GM12872 (cell line): ENCODE measurements around the gene GAK.

Experiments
- CTCF ChIP-seq: IDR thresholded peaks from 3 replicates; pipeline ENCODE4 v1.5.1; 2011; ENCODE audit warnings: low read depth, mild to moderate bottlenecking, low read length, moderate library complexity; ENCODE audit not compliant: insufficient read depth

GAK gene

GRCh38 chr4:821181-821591 lies 110.9 kb downstream of the GAK start:
- no peak for TF ChIP-seq CTCF

DNA sequence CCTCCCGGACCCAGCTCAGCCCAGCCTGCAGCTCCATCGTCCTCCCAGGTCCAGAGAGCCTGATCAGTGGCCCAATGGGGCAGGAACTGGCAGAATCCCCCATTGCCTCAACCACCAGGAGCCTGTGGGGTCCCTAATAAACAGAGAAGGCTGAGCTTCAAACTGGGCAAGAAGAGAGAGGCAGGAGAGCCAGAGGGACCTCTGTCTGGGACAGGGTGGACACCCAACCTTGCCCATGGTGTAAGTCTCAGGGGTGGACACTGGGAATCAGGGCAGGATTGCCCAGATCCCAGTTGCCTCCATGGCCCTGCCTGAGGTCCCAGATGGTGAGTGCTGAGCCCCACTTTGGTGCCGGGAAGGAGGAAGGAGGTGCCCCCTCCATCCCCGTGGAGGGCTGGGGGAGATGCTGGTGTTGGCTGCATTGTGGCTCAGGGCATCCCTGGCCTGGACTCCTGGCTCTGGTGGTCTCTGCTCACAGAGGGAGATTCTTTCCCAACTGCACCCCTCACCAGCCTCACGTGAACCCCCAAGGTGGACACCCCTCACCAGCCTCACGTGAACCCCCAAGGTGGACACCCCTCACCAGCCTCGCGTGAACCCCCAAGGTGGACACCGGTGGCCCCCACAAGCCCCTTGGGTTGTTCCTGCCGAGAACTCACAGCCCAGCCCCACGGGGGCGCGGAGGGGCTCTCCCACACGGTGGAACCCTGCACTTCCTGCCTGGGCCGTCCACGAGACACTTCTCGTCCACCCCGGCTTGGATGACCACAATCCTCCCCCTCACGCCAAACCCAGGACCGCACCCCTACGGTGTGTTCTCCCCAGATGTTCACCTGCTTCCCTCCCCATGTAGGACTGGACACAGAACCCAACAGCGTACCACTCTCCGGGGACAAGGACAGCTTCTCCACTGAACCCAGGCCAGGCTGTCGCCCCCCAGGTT lies 111.6 kb downstream of the GAK start:
- no peak for TF ChIP-seq CTCF

DNA sequence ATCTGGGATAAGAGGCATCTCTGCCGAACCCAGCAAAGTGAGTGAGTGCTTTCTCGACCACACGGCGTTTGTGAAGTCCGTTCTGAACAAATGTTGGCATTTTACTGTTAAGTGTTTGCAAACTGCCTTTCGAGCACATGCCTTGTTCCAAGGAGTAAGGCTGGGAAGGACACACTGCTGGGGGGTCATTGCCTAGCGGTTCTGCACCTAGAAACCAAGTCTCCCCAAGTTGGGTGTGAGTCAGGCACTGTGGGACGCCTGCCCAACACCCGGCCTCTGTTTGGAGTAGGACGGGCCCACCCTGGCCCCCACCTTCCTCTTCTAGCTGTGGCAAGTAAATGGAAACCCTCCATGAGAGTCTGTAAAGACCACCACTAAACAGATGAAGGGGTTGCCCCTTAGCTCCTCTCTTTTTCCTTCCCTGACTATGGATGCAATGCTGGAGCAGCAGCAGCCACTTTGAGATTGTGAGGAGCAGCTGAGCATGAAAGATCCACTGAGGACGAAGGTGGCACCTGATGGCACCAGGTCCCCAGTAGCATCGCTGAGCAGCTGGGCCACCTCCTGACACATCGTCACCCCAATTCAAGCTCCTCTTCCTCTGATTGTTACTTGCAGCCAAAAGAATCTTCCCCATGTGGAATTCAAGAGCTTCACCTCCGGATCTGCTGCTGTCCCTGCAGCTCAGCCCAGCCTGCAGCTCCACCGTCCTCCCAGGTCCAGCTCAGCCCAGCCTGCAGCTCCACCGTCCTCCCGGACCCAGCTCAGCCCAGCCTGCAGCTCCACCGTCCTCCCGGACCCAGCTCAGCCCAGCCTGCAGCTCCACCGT lies 112.5 kb downstream of the GAK start:
- TF ChIP-seq CTCF: no peak

DNA sequence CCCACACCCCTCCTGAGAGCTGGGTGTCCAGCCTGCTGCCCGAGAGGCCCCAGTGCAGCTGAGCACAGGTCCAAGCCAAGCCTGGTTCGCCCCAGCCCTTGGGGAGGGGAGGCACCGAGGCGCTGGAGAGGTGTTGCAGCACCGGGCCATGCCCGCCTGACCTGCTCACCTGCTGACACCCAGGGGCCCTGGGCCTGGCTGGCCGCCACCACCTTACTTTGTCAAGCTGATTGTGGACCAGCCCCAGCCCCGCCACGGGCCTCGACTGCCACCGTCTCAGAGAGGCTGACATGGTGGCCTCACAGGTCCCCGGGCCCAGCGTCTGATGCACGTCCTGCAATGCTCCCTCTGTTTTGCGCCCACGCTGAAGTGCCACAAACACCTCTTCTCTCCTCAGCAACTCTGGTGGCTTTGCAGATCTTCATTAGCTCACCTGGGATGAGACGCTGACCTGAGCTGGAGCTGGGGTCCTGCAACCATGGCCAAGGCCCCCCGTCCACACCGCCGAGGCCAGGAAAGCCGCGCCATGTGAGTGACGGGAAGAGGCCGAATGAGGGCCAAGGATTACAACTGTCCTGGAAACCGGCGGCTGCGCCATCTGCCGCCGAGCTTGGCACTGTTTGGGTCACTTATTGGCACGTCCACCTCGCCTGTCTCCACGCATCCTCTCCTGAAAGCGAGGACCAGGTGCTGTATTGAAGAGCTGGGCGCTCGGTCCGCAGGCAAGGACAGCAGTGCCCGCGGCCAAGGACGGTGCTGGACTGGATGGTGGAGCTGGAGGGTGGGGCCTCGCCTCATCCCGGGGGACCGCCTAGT lies 113.8 kb downstream of the GAK start:
- TF ChIP-seq CTCF: no peak

- no peak for TF ChIP-seq CTCF
Measured at GRCh38 chr4:815464-816146, 116.5 kb downstream of the GAK start.

GRCh38 chr4:814312-814850 lies 117.7 kb downstream of the GAK start:
- no peak for TF ChIP-seq CTCF
